GM12878 (cell line): ENCODE measurements around the gene PLRG1. TPM values are rescaled to one million over a fixed set of nuclear protein-coding genes. Genes with fewer than 3 reads are reported as not detected.

Experiments
- ATAC-seq: fragments of 200-7000 bp; cut with Tn5 transposase; 3 replicates; pipeline ENCODE4 v1.9.1; 2020; ENCODE audit warnings: mild to moderate bottlenecking, moderate library complexity
- BruUV-seq: library from RNA; stranded (reverse); fragments of 400-500 nt; replicated peaks from 2 replicates; lab custom pipeline; 2021; lab: Mats Ljungman, UMichigan
- CTCF ChIA-PET: fragments of 300-600 bp; sonication (Branson Sonifier 250); formaldehyde crosslinking; extraction: SDS; loops from one replicate; lab custom pipeline; 2021; ENCODE audit warnings: inconsistent platforms; lab: Yijun Ruan, JAX
- POLR2A ChIA-PET: fragments of 350-600 bp; formaldehyde crosslinking; extraction: SDS; loops from one replicate; lab custom pipeline; 2021; ENCODE audit warnings: inconsistent platforms; lab: Charles Lee
- RAD21 ChIA-PET: fragments of 300-600 bp; sonication (Branson Sonifier 250); formaldehyde crosslinking; loops from one replicate; lab custom pipeline; 2023; ENCODE audit warnings: antibody characterized with exemption; ENCODE audit not compliant: unreplicated experiment; lab: Charles Lee
- SMC1A ChIA-PET: fragments of 300-600 bp; sonication (Branson Sonifier 250); formaldehyde crosslinking; loops from one replicate; lab custom pipeline; 2023; ENCODE audit not compliant: unreplicated experiment, uncharacterized antibody; lab: Charles Lee
- DNase-seq: peaks from one replicate; pipeline ENCODE4 v3.0.0-alpha.2; 2011; ENCODE audit warnings: low read depth, low spot score
- FAIRE-seq: peaks from 3 replicates; lab custom pipeline; 2011; peaks lifted over from hg19 to GRCh38; lab: Jason Lieb, UNC
- H2AFZ ChIP-seq: 2 replicates; pipeline ENCODE4 v1.6.0; 2011; ENCODE audit warnings: low read depth, low read length, control low read depth; ENCODE audit not compliant: control insufficient read depth
- H3K27ac ChIP-seq: 2 replicates; pipeline ENCODE4 v1.5.1; 2011; ENCODE audit warnings: control low read depth; ENCODE audit not compliant: control insufficient read depth, insufficient read depth
- H3K27me3 ChIP-seq, 2 experiments: replicated peaks in 1 of 2; 2 replicates each; pipeline versions ENCODE4 v1.6.0 to v1.6.1; 2011; ENCODE audit warnings: low read length in 1 of 2; ENCODE audit not compliant: control insufficient read depth in 2 of 2, insufficient read depth in 2 of 2
- H3K36me3 ChIP-seq, 2 experiments: 2 replicates each; pipeline ENCODE4 v1.5.1; 2011; ENCODE audit warnings: low read length in 1 of 2; ENCODE audit not compliant: control insufficient read depth in 2 of 2, insufficient read depth in 2 of 2
- H3K4me1 ChIP-seq: 2 replicates; pipeline ENCODE4 v1.6.1; 2011; ENCODE audit warnings: mild to moderate bottlenecking, low read length, moderate library complexity, mixed read lengths; ENCODE audit not compliant: control insufficient read depth, insufficient read depth
- H3K4me2 ChIP-seq: 2 replicates; pipeline ENCODE4 v1.6.0; 2011; ENCODE audit warnings: control low read depth; ENCODE audit not compliant: control insufficient read depth, insufficient read depth
- H3K4me3 ChIP-seq: fragments of 200-600 bp; sonication (generic); 2 replicates; pipeline ENCODE4 v1.5.1; 2016
- H3K79me2 ChIP-seq: 2 replicates; pipeline ENCODE4 v1.6.0; 2011; ENCODE audit warnings: low read length; ENCODE audit not compliant: control insufficient read depth, insufficient read depth
- H3K9ac ChIP-seq: 2 replicates; pipeline ENCODE4 v1.8.0; 2011; ENCODE audit warnings: low read length, control low read depth, mixed read lengths; ENCODE audit not compliant: control insufficient read depth, insufficient read depth
- H3K9me3 ChIP-seq: replicated peaks from 3 replicates; pipeline ENCODE4 v1.5.1; 2011; ENCODE audit warnings: mild to moderate bottlenecking, low read length; ENCODE audit not compliant: control insufficient read depth, insufficient read depth
- H4K20me1 ChIP-seq: 2 replicates; pipeline ENCODE4 v1.6.0; 2011; ENCODE audit not compliant: control insufficient read depth, insufficient read depth
- CREM ChIP-seq: IDR thresholded peaks from 2 replicates; pipeline ENCODE4 v1.6.1; 2014; ENCODE audit warnings: antibody characterized with exemption, low read depth
- EED ChIP-seq: sonication (generic); IDR thresholded peaks from 2 replicates; pipeline ENCODE4 v1.6.1; 2016; ENCODE audit warnings: antibody characterized with exemption, low read depth
- HDAC2 ChIP-seq: fragments of 200-600 bp; sonication (generic); IDR thresholded peaks from 2 replicates; pipeline ENCODE4 v1.6.1; 2017
- IKZF1 ChIP-seq: fragments of 450-650 bp; conservative IDR thresholded peaks from 2 replicates; pipeline ENCODE4 v1.6.1; 2017; ENCODE audit warnings: antibody characterized with exemption, mild to moderate bottlenecking
- MXI1 ChIP-seq: fragments of 150-350 bp; IDR thresholded peaks from 2 replicates; pipeline ENCODE4 v1.6.1; 2011; ENCODE audit warnings: low read depth, mild to moderate bottlenecking, inconsistent platforms, low read length, improper control_type of control experiment
- POLR2AphosphoS5 ChIP-seq: IDR thresholded peaks from 2 replicates; pipeline ENCODE4 v1.6.1; 2011; ENCODE audit warnings: mild to moderate bottlenecking, low read length, inconsistent platforms
- RCOR1 ChIP-seq: conservative IDR thresholded peaks from 2 replicates; pipeline ENCODE4 v1.6.1; 2012; ENCODE audit warnings: low read depth, low read length, improper control_type of control experiment
- WGBS: methylation state at CpG from one replicate; pipeline ENCODE4 v1.1.6; 2016; ENCODE audit warnings: low lambda C conversion rate; ENCODE audit not compliant: insufficient replicate concordance, insufficient coverage; ENCODE audit errors: missing lambda C conversion rate; 5-methylcytosine and 5-hydroxymethylcytosine counted together
- in situ Hi-C: fragments of 300-500 bp; cut with MboI; formaldehyde crosslinking; loops from 9 replicates; pipeline ENCODE4 v1.14.3; 2018; ENCODE audit warnings: mixed read lengths
- intact Hi-C: fragments of 100-400 bp; cut with micrococcal nuclease; formaldehyde crosslinking; loops from one replicate; pipeline ENCODE4 v1.14.2; 2022; ENCODE audit not compliant: unreplicated experiment
- polyA plus RNA-seq, 11 experiments: library from polyadenylated mRNA; depleted of rRNA in 4 of 11; unstranded in 6 of 11; stranded (reverse) in 5 of 11; fragments of >200 nt; fragmentation: Nextera tagmentation in 4 of 11; fragmentation: Illumina TruSeq in 1 of 11; extraction: Ambion mirVana in 4 of 11; extraction: Trizol in 1 of 11; gene quantifications; 1 replicate in 1 of 11; 2 replicates in 10 of 11; pipeline versions ENCODE4 v1.2.1 to v1.2.3, GENCODE V29; 2011 to 2016; ENCODE audit warnings: inconsistent platforms in 2 of 11, missing spikeins in 2 of 11, low read depth in 1 of 11
- total RNA-seq, 4 experiments: library from RNA; depleted of rRNA in 3 of 4; stranded (reverse); fragments of >200 nt in 3 of 4; fragmentation: Illumina TruSeq in 1 of 4; extraction: Trizol in 1 of 4; gene quantifications; 2 replicates each; pipeline versions ENCODE4 v1.2.1 to v1.2.3, GENCODE V29; 2013 to 2021
- TF ChIP-seq, protein P1 (sequence below): fragments of 450-650 bp; IDR thresholded peaks from 2 replicates; pipeline ENCODE4 v1.6.1; 2017; ENCODE audit warnings: borderline replicate concordance
- TF ChIP-seq, protein P2 (sequence below): fragments of 150-350 bp; IDR thresholded peaks from 2 replicates; pipeline ENCODE4 v1.6.1; 2016; ENCODE audit warnings: low read depth, low read length

The PLRG1 gene
- total and polyA plus RNA-seq, 10 of the 15 experiments (the other 5 are each of a cell fraction or from before 2014, with no cell fraction given) = 54.7 to 182 (median 111) TPM

DNA sequence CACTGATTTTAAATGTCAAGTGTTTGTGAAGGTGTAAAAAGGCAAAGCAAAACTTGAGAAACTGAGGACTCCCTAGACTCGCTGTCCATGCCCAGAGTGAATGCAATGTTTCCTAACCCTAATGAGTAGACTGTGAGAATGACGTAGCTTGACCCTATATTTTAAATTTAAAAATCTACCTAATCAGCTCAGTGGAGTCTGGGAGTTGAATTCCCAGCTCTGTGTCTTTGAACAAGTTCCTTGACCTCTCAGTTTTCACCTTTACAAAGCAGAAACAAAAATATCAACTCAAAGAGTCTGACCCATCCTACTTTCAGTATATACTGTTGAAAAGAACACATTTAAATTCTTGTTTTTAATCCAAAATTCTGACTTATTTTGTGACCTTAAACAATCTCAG lies 38.0 kb upstream of the PLRG1 start:
- intact Hi-C loops = no loop called here
- CTCF ChIA-PET = interaction anchor here (1.1 to 1.6 kb wide), 2 partner anchors 29 to 36 kb away, joined by 4 read pairs; no protein-coding TSS in a partner anchor

GRCh38 chr4:154586296-154587033 lies 36.3 kb upstream of the PLRG1 start:
- DNase-seq = no peak
- H3K79me2 ChIP-seq = no peaks in the 10 kb centered on the region
- H3K4me2 ChIP-seq = no peak overlapping the region
- WGBS = 28% methylated on average over 13 of the region's 13 CpGs
- H3K36me3 ChIP-seq = no peaks in the 10 kb centered on the region
- POLR2A ChIA-PET = no interaction called here
- in situ Hi-C loops (no loop called here), intact Hi-C loops (no loop called here)
- no peaks in the 10 kb centered on the region for H4K20me1 ChIP-seq
- TF ChIP-seq, protein P1, sequence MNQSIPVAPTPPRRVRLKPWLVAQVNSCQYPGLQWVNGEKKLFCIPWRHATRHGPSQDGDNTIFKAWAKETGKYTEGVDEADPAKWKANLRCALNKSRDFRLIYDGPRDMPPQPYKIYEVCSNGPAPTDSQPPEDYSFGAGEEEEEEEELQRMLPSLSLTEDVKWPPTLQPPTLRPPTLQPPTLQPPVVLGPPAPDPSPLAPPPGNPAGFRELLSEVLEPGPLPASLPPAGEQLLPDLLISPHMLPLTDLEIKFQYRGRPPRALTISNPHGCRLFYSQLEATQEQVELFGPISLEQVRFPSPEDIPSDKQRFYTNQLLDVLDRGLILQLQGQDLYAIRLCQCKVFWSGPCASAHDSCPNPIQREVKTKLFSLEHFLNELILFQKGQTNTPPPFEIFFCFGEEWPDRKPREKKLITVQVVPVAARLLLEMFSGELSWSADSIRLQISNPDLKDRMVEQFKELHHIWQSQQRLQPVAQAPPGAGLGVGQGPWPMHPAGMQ = no peak
- TF ChIP-seq HDAC2 = no peak
- no peak for TF ChIP-seq IKZF1
- TF ChIP-seq POLR2AphosphoS5 = no peak
- TF ChIP-seq, protein P2, sequence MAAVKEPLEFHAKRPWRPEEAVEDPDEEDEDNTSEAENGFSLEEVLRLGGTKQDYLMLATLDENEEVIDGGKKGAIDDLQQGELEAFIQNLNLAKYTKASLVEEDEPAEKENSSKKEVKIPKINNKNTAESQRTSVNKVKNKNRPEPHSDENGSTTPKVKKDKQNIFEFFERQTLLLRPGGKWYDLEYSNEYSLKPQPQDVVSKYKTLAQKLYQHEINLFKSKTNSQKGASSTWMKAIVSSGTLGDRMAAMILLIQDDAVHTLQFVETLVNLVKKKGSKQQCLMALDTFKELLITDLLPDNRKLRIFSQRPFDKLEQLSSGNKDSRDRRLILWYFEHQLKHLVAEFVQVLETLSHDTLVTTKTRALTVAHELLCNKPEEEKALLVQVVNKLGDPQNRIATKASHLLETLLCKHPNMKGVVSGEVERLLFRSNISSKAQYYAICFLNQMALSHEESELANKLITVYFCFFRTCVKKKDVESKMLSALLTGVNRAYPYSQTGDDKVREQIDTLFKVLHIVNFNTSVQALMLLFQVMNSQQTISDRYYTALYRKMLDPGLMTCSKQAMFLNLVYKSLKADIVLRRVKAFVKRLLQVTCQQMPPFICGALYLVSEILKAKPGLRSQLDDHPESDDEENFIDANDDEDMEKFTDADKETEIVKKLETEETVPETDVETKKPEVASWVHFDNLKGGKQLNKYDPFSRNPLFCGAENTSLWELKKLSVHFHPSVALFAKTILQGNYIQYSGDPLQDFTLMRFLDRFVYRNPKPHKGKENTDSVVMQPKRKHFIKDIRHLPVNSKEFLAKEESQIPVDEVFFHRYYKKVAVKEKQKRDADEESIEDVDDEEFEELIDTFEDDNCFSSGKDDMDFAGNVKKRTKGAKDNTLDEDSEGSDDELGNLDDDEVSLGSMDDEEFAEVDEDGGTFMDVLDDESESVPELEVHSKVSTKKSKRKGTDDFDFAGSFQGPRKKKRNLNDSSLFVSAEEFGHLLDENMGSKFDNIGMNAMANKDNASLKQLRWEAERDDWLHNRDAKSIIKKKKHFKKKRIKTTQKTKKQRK = no peak
- TF ChIP-seq CREM = no peak
- TF ChIP-seq RCOR1 = no peak
- no peaks in the 10 kb centered on the region for H3K4me1 ChIP-seq
- no peak overlapping the region for H3K9ac ChIP-seq
- CTCF ChIA-PET = interaction anchor here (0.9 to 1.5 kb wide), 3 partner anchors 23 to 36 kb away, joined by 3 read pairs; partner anchors contain the start of gene PLRG1
- H3K4me3 ChIP-seq = no peak overlapping the region
- BruUV-seq = no TSS peak
- H3K9me3 ChIP-seq = no peaks in the 10 kb centered on the region
- H3K27me3 ChIP-seq = no peaks in the 10 kb centered on the region; a peak in 1 of 4 replicates
- H2AFZ ChIP-seq = no peak overlapping the region
- no peak for ATAC-seq
- no peak overlapping the region for H3K27ac ChIP-seq
- FAIRE-seq = no peak
- RAD21 ChIA-PET = no interaction called here
- SMC1A ChIA-PET = interaction anchor here (1.3 kb wide), 2 partner anchors 8 to 12 kb away, joined by 3 read pairs; no protein-coding TSS in a partner anchor

More for the DNA sequence above, 38.0 kb upstream of the PLRG1 start:
- no peak overlapping the region for H2AFZ ChIP-seq
- no peaks in the 10 kb centered on the region for H3K4me1 ChIP-seq
- SMC1A ChIA-PET = interaction anchor here (0.7 to 1.1 kb wide), 2 partner anchors 31 to 167 kb away, joined by 3 to 4 read pairs; no protein-coding TSS in a partner anchor
- TF ChIP-seq EED (no peak), MXI1 (no peak)
- TF ChIP-seq, all 136 proteins: peak for 0
- ATAC-seq (no peak), DNase-seq (no peak), FAIRE-seq (no peak)
- no TSS peak for BruUV-seq
- H3K9me3 ChIP-seq = no peaks in the 10 kb centered on the region
- 0% methylated on average over 2 of the region's 2 CpGs for WGBS
- H4K20me1 ChIP-seq = no peaks in the 10 kb centered on the region
- ChIA-PET POLR2A (no interaction called here), RAD21 (interaction anchor here (1.5 kb wide), 1 partner anchor 25 kb away, joined by 4 read pairs; the partner anchor contains the start of gene FGB)
- in situ Hi-C loops = no loop called here
- no peak overlapping the region for H3K4me3 ChIP-seq
- H3K36me3 ChIP-seq = no peaks in the 10 kb centered on the region
- H3K27ac ChIP-seq = no peak overlapping the region
- H3K4me2 ChIP-seq = no peak overlapping the region
- H3K27me3 ChIP-seq = no peaks in the 10 kb centered on the region; a peak in 1 of 4 replicates
- H3K79me2 ChIP-seq = no peaks in the 10 kb centered on the region
- H3K9ac ChIP-seq = no peak overlapping the region
